K562 (cell line): Measurements from ENCODE around the gene KMT2E. TPM values are rescaled to one million over a fixed set of nuclear protein-coding genes. Genes with fewer than 3 reads are reported as not detected.
A peak's percentile ranks its signal among the peaks of the same experiment; 100 is the strongest.

Experiments
- BRD4 ChIP-seq: fragments of 200-600 bp; sonication (generic); IDR thresholded peaks from 2 replicates; pipeline ENCODE4 v1.6.1; 2017; ENCODE audit warnings: inconsistent platforms
- CHD7 ChIP-seq: fragments of 200-600 bp; sonication (generic); IDR thresholded peaks from one replicate; pipeline ENCODE4 v1.6.1; 2012; ENCODE audit warnings: mild to moderate bottlenecking, low read depth, low read length, inconsistent platforms
- CREM ChIP-seq: IDR thresholded peaks from 2 replicates; pipeline ENCODE4 v1.6.1; 2014; ENCODE audit warnings: antibody characterized with exemption, low read depth
- CTBP1 ChIP-seq: fragments of 450-650 bp; IDR thresholded peaks from 2 replicates; pipeline ENCODE4 v1.6.1; 2016; ENCODE audit warnings: borderline replicate concordance
- DACH1 ChIP-seq: fragments of 450-650 bp; IDR thresholded peaks from 2 replicates; pipeline ENCODE4 v1.6.1; 2018; ENCODE audit not compliant: partially characterized antibody
- ESRRB ChIP-seq: fragments of 250-450 bp; sonication (Bioruptor Pico); IDR thresholded peaks from 2 replicates; pipeline ENCODE4 v1.5.0; 2020; ENCODE audit warnings: mild to moderate bottlenecking, moderate library complexity, borderline replicate concordance
- LARP7 ChIP-seq: fragments of 450-650 bp; IDR thresholded peaks from 2 replicates; pipeline ENCODE4 v1.6.1; 2016
- MCM7 ChIP-seq, 2 experiments: fragments of 450-650 bp; IDR thresholded peaks; 2 replicates each; pipeline ENCODE4 v1.6.1; 2016 to 2018
- RBFOX2 ChIP-seq: fragments of 200-400 bp; formaldehyde crosslinking; IDR thresholded peaks from 2 replicates; pipeline ENCODE4 v1.6.1; 2017; ENCODE audit warnings: low read depth, mild to moderate bottlenecking, low read length, moderate library complexity
- TARDBP ChIP-seq: fragments of 450-650 bp; IDR thresholded peaks from 2 replicates; pipeline ENCODE4 v1.6.1; 2016
- ZNF146 ChIP-seq: IDR thresholded peaks from one replicate; pipeline ENCODE4 v1.6.1; 2018; ENCODE audit warnings: missing compliant biosample characterization; ENCODE audit not compliant: unreplicated experiment
- ZNF280A ChIP-seq: fragments of 450-650 bp; IDR thresholded peaks from 2 replicates; pipeline ENCODE4 v1.6.1; 2018; ENCODE audit warnings: mild to moderate bottlenecking, low read depth; ENCODE audit not compliant: partially characterized antibody
- ZNF696 ChIP-seq: fragments of 250-450 bp; sonication (Bioruptor Pico); conservative IDR thresholded peaks from 2 replicates; pipeline ENCODE4 v1.4.0; 2020; ENCODE audit warnings: mild to moderate bottlenecking, moderate library complexity
- polyA plus RNA-seq, 8 experiments: library from polyadenylated mRNA; depleted of rRNA in 4 of 8; stranded (reverse) in 5 of 8; unstranded in 3 of 8; fragments of >200 nt; fragmentation: Nextera tagmentation in 2 of 8; fragmentation: Illumina TruSeq in 1 of 8; extraction: Ambion mirVana in 2 of 8; extraction: Trizol in 1 of 8; gene quantifications; 2 replicates each; pipeline versions ENCODE4 v1.2.1 to v1.2.3, GENCODE V29; 2011 to 2014; ENCODE audit warnings: inconsistent platforms in 1 of 8, missing spikeins in 1 of 8
- total RNA-seq, 7 experiments: library from RNA; depleted of rRNA in 6 of 7; stranded (reverse); fragments of >200 nt in 6 of 7; fragmentation: Illumina TruSeq in 2 of 7; extraction: Trizol in 2 of 7; gene quantifications; 2 replicates each; pipeline versions ENCODE4 v1.2.1 to v1.2.3, GENCODE V29; 2011 to 2021; ENCODE audit warnings: low replicate concordance in 1 of 7
- TF ChIP-seq, protein P1 (sequence below): sonication (generic); formaldehyde crosslinking; IDR thresholded peaks from 2 replicates; pipeline ENCODE4 v1.8.0; 2022; ENCODE audit warnings: mild to moderate bottlenecking, missing genetic modification reagents
- TF ChIP-seq, protein P2 (sequence below): fragments of 450-650 bp; IDR thresholded peaks from 2 replicates; pipeline ENCODE4 v1.6.1; 2016

Gene KMT2E
- total and polyA plus RNA-seq, 9 of the 15 experiments (the other 6 are each of a cell fraction or from before 2014, with no cell fraction given) = 8.9 to 55.3 (median 38.1) TPM

DNA sequence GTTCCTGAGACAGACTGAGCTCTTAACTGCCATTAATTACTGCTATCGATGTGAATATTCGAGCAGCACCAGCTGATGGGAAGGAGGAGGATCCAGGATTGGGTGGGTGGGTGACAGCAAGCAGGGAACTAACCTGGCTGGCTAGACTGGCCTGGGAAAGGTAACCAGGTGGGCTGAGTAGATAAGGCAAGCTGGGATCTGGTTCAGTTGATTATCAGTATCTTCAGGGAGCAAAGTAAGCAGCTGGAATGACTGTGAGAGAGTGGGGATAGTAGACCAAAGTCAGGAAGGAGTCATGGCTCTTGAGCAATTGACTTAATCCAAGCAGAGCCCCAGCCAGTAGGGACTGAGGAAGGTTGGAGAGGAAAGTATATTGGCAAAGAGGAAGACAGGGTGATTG is 46.9 kb upstream of the KMT2E start (continued):
- TF ChIP-seq, protein P1, sequence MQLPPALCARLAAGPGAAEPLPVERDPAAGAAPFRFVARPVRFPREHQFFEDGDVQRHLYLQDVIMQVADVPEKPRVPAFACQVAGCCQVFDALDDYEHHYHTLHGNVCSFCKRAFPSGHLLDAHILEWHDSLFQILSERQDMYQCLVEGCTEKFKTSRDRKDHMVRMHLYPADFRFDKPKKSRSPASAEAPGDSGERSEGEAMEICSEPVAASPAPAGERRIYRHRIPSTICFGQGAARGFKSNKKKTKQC (CRISPR knock-in tag) = no peak
- TF ChIP-seq ZNF280A (no peak), BRD4 (no peak), ZNF696 (CRISPR knock-in tag) (no peak), CREM (no peak), RBFOX2 (no peak), DACH1 (peak; percentile 73), ESRRB (CRISPR knock-in tag) (no peak), CHD7 (no peak), CTBP1 (peak; percentile 83; the same call in 1 of the 2 replicates), MCM7 (IDR thresholded peaks at IDR 0.05) (no peak), TARDBP (peak; percentile 76; the same call in 1 of the 2 replicates), ZNF146 (CRISPR knock-in tag) (no peak), LARP7 (no peak)
- TF ChIP-seq, protein P2, sequence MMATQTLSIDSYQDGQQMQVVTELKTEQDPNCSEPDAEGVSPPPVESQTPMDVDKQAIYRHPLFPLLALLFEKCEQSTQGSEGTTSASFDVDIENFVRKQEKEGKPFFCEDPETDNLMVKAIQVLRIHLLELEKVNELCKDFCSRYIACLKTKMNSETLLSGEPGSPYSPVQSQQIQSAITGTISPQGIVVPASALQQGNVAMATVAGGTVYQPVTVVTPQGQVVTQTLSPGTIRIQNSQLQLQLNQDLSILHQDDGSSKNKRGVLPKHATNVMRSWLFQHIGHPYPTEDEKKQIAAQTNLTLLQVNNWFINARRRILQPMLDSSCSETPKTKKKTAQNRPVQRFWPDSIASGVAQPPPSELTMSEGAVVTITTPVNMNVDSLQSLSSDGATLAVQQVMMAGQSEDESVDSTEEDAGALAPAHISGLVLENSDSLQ = 0 out of 2 replicates have a peak, but pooled peaks have one; percentile 25
